ENCODE results near the gene ALX4.

The ALX4 gene

DNA sequence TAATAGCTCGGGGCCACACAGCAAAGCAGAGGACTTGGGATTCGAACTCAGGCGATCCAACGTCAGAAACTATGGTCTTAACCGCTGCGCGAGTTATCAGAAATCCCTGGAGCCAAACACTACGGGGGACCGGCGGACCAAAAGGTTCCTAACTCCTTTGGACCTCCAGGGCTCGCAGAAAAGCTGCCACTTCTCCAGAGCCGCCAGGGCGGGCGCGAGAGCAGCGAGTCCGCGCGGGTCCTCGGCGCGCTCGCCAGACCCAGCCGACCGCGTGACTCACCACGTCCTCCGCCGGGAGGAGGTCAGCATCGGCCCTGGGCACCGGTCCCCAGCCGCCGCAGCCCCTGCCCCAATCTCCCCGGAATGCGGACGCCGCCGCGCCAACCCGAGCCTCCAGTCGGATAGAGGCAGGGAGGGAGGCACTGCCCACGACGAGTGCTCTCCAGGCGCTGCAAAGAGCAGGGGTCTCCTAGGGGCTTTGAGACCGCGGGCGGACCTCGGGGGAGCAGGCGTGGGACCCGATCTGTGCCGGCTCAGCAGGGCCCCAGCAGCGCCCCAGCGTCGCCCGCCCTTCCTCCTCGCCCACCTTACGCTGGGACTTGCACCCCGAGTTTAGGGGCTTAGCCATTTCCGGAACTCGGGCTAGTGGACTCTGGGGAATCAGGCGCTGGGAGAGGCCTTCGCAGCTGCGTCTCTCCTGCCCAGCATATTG is 6.2 kb upstream of the ALX4 start:
- no peak for DNase-seq (ENCODE audit: low spot score)

DNA sequence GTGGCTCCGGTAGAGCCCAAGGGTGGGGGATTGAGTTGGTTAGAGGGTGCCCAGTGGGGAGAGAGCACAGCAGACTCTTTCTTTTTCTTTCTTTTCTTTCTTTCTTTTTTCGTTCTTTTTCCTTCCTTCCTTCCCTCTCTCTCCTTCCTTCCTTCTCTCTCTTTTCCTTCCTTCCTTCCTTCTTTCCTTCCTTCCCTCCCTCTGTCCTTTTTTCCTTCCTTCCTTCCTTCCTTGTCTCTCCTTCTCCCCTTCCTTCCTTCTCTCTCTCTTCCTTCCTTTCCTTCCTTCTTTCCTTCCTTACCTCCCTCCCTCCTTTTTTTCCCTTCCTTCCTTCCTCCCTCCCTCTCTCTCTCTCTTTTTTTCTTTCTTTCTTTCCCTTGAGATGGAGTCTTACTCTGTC is 4.8 kb upstream of the ALX4 start:
- no peak for DNase-seq (ENCODE audit: low spot score)

DNA sequence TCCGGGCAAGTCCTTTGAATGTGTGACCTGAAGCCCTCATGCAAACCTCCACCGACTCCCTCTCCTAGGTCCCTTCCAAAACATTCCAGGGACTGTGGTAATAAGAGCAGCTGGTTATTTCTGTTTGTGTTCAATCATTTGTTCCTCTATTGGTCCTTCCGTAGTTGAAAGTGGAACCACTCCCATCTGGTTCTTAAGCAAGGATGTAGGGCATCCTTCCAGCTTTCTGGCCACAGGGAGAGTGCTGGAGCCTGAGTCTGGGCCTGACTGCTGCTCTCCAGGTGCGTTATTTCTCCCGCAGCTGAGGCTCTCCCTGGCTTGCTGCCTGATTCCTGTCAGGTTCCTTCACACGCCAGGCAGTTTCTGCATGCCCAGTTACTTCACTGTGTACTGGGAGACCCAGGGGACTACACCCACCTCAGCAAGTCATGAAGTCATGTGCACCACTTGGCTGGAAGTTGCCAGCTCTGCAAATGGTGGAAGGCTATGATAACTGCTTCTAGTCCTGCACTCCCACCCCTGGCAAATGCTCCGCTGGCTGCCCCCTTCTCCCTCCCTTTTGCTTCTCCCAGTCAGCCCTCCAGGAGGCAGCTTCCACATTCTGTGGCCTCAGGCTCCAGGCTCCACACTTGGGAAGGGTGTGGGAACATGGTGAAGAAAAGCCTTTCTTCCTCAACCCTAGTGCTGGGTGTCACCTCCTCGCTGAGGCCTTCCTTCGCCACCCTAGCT is 4.0 kb upstream of the ALX4 start:
- no peak for DNase-seq (ENCODE audit: low spot score)

DNA sequence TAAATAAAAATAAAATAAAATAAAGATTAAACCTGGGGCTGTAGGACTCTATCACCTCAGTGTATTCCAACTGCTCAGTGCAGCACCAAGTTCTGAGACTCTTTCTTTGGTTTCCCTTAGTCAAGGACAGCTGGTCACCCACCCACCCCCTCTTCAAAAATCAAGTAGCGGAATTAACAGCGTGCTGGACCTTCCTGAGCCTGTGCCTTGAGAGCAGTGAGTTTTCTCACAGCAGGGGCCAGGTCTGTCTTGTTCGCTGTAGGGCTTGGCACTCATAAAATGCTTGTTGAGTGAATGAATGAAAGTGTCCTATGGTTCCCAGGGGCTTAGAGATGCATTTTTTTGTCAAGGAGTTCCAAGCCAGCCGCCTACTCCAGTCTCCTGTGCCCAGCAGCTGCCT is 2.9 kb upstream of the ALX4 start:
- no peak for DNase-seq (ENCODE audit: low spot score)

DNA sequence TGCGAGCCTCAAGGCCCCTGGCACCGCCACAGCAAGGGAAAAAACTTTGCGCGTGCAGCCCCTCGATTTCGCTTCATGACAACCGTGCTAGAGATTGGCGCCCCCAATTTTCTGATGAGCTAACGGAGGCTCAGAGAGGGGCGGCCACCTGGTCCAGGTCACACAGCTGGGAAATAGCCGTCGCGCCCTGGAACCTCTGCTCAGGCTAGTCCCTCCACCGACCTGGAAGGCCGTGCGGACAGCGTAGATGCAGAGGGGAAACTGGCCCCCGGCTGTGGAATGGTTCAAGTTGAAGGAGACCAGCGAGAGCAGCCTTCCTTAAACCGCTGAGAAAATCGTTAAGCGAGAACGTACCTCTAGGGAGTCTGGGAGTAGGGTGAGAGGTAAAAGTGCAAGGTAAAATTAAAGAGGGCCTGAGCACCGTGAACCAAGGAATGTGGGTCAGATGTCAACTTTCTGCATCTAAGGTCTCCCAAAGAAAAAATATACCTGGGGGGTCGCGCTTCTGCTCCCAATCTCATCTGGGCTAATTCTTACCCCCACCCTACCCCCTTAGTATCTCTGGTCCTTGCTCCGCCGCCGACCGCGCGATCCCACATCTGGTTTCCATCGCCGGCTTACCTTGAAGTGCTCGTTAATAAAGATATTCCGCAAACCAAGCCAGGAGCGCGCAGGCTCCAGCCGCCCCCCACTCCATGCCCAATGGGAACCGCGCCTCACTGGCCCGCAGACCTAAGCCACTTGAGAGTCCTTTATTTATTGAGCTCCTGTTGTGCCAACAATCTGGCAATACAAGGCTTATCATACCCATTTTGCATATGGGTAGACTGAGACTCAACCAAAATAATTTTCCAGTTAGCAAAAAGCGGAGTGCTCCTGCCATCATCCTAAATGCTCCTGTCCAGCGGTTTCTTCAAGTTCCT is 1.7 kb upstream of the ALX4 start:
- no peak for DNase-seq (ENCODE audit: low spot score)

DNA sequence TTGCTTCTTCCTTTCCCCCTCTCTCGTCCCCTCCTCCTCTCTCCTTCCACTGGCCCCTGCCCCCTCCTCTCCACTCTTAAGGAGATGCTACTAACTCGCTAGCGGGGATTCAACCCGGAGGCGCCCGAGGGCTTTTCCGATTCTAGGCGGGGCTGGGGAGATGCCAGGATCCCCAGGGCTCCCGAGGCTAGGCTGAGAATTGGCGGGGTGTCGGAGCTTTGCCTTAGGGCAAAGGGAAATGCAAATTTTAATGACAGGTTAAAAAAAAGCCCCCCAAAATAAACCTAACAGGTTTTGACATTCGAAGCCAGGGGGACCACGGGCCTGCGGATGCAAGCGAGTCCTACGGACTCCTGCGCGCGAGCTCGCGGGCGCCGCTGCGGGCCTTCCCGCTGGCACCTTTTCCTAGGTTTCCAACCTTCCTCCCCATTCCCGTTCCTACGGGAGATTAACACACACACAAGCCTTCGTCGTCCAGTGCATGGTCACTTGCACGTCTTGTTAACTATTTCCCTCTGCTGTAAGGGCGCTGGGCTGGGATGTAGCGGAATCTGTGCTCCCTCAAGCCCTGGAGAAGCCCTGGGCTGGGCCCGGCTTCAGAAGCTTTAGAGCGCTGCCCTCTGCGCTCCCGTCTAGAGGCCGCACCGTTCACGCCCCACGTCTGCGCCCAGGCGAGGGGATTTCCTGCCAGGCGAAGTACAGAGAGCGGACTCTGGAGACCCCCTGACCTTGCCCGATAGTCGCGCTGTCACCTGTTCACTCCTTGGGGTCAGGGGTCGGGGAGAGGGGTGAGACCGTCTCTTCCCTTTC is 729 bp upstream of the ALX4 start:
- no peak for DNase-seq (ENCODE audit: low spot score)

DNA sequence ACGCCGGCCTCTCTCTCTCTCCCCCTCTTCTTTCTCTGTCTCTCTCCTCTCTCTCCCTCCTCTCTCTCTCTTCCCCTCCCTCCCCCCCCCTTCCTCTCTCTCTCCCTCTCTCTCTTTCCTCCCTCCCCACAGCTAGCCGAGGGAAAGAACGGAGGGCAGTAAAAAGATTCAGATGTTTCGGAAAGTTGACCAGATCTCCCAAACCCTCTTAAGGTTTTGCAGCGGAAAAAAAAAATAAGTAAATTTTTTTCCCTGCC is 195 bp upstream of the ALX4 start:
- DNase-seq (ENCODE audit: low spot score): no peak

DNA sequence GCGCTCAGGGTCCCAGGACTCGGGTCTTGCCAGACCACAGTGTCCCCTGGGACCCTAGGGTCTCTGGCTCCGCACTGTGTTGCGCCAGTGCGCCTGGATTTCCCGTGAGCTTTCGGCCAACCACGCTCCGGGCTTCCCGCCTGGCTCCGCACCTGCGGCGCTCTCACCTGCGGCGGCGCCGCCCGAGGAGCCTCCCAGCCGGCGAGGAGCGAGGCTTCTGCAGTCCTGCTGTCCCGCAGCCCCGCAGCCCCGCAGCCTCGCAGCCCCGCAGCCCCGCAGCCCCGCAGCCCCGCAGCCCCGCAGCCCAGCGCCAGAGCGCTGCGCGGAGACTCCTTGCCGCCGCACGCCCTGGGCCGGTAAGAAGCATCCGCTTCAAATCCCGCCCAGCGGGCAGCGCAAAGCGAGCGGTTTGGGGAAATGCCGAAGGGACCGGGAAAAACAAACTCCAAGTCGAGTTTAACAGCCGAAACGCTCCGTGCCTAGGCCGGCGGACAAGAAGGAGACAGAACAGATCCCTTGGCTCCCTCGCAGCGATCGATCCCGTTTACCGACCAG is 939 bp downstream of the ALX4 start:
- no peak for DNase-seq (ENCODE audit: low spot score)

DNA sequence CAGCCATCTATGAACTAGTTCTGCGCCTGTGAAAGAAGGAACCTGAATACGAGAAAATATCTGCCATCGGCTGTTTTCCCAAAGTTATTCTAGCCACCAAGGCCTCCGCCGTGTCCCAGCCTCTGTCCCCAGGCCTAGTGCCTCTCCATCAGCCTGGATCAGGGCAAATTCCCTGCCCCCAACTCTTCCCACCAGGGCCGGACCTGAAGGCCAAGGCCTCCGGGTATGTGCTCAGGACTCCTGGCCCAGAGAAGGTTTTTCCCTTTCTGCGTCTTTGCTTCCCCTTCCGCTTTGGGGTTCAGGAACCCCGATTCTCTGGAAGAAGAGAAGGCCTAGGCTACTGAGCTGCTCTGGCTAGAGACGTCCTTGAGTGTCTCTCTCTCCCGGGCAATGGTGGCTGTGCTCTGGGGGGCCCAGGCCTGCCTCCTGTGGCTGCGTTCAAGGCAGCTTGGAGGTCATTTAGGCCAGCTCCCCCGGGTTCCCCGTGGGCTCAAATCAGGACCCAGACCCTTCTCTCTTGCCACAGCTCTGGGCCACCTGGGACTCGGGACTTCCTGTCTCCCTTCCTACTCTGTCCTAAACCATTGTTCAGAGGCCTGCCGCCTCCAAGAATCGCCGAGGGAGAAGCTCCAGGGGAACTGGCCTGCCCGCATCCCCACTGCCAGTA is 1.6 kb downstream of the ALX4 start:
- no peak for DNase-seq (ENCODE audit: low spot score)

DNA sequence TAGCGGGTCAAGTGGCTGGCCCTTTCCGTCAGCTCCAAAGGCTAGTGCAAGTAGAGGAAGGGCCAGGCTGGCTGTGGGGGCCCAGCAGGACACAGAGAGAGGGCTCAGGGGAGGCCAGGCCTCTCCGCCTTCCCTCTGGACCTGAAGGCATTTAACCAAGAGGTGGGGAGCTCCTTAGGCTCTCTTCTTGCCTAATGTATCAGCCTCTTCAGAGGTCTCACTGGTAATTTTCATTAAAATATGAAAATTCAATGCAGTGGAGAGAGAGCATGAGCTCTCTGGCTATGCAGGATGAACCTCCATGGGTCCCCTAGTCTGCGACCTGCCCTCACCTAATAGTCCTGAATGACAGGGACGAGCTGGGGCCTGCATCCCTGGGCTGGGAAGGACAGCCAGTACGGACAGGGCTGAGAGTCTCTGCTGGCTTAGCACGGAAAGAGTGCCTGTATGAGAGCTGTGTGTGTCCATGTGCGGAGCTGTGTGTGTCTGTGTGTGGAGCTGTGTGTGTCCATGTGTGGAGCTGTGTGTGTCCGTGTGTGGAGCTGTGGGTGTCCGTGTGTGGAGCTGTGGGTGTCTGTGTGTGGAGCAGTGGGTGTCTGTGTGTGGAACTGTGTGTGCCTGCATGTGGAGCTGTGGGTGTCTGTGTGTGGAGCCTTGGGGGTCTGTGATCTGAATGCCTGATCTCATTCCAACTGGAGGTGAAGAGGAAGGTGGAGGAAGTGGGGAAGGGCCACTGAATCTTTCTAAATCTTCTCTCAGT is 2.4 kb downstream of the ALX4 start:
- DNase-seq (ENCODE audit: low spot score): no peak

DNA sequence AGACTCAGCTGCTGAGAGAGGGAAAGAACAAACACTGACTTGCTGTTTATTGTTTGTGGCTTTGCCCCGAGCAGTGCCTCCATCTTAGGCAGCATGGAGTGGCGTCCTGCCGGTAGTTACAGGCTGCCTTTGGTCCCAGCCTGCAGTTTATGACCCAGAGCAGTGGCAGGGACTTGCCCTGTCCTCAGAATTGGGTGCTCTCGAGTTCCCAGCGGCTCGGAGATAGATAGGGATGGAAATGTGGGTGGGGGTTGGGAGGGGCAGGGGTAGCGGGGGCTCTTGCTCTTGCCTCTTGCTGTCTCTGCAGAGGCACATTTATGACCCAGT is 3.1 kb downstream of the ALX4 start:
- DNase-seq (ENCODE audit: low spot score): no peak

DNA sequence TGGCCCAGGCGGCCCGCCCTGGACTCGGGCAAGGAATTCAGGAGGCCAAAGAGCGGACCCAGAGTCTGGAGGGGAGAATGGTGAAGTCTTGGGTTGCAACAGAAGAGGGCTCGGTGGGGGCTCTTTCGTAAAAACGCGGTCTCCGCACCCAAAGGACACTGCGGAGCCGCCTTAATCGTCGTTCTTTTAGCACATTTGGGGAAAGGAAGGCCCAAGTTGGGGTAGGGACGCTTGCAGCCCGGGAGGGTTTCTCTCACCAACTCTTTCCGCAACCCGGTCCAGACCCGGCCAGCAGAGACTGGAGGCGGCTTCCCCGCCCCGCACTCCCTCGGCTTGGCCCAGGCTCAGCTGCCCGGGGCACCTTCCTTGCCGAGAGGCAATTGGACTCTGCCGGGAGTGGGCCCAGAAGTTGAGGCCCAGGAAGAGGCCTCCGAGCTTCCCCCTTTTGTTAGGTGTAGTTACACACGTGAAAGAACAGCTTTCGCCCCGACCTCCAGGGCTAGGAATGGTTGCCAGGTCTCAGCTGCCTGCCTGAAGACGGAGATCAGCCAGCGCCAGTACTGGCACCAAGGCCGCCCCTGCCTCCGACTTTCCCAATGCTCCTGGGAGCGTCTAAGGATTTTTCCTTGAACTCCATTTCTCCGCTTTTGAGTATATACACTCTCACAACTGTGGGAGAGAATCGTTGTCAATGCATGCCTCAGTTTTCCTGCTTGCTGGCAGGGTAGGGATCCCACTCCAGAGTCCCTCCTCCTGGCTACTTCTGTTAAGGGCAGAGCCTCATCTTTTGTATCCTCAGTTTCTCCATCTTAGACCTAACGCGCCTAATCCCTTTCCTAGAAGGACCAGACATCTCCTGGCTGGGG is 3.7 kb downstream of the ALX4 start:
- no peak for DNase-seq (ENCODE audit: low spot score)

DNA sequence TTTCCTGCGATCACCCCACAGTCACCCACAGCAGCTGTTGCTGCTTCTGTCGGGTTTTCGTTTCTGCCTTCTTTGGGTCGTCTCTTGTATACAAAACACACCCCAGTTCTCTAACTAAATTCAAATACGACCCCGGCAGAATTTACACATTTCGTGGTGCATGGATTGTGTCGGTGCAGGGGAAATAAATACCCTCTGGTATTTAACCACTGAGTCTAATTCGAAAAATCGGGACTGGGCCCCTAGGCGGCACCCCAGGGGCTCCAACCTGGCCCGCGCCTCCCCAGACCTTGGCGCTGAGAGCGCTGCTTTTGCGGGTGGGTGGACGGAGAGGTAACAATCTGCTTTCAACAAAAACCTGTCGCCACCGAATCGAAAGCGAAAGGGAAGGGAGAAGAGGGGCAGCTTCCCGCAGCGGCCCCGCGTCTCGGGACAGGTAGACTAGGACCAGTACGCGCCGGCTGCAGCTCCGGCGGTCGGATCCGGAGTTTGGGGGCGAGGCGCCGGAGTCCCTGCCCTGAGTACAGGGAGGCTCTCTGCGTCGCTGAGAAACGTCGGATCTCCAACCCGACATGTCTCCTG is 4.4 kb downstream of the ALX4 start:
- DNase-seq (ENCODE audit: low spot score): no peak

DNA sequence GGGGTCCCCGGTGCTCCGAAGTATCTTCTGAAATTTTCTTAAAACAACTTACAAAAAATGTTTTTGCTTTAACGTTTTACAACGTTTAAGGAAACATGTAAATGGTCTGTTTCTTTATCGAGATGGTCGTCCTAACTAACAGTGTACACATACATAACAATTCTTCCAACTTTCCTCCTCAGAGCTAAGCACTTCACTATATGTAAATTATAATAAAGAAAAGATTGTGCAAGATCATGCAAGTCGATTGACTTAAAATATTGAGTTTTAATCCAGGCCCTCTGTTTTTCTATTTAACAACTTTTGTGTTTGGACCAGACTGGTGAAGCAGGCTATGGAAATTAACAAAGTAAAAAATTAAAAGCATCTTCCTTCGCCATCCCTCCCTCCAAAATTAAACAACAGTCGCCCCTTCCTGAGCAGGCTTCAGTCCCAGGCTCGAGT is 4.9 kb downstream of the ALX4 start:
- no peak for DNase-seq (ENCODE audit: low spot score)

DNA sequence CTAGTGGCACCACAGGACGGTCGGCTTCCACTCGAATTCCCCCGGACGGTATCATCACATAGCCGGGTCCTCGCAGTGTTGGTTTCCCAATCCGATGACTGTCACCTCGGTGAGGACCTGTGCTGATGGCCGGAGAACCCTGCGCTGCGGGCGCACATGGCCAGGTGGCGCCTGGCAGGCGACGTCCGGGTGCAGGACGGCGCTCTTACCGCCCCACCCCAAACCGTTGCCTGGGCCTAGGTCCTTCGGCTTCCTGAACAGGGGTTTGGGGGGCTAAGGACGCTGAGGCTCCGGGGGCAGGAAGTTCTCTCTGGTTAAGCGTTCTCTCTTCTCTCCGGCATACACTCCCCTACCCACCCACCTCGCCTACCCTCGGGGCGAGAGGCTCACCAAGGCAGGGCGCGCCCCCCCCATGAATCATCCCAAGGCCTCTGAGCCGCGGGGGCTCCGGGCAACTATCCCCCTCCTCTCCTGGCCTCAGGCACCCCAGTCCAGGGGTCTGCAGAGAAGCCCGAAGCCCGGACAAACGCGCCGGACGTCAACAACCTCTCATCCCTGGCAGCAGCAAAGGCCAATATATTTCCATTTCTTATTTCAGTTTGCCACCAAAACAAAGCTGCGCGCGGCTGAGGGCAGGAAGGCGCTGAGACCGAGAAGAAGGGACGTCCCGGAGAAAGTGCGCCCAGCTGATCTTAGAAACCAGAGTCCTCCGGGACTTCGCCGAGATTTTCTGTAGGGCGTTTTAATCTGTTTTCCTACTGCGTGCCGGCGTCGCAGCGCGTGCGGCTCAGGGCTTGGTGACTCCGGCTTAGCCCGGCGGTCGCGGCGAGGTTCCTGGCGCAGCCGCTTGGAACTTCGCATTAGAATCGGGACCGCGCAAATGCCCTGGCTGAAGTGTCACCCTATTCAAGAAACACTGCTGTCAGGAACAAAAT is 5.6 kb downstream of the ALX4 start:
- no peak for DNase-seq (ENCODE audit: low spot score)

DNA sequence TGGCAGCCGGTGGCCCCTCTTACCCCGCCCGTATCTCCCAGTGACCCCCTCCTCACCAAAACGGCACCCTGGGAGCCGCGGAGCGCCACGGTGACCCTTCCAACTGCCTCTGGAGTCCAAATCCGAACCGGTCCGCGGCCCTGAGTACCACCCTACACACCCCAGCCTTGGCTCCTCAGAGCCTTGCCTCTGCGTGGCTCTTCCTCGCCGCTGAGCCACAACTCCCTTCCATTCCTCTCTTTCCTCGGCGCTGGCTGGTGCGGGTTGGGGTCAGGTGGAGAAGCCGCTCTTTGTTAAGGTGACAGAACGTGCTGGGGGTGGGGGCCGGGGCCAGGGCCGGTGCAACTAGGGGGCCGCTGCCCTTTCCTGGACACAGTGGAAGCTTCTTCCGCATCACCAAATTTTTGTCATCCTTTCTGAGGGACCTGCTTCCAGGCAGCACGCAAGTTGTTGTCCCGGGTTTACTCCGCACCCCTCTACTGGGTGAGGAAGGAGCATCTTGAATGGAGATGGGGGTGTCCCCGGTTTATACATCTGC is 6.5 kb downstream of the ALX4 start:
- no peak for DNase-seq (ENCODE audit: low spot score)

DNA sequence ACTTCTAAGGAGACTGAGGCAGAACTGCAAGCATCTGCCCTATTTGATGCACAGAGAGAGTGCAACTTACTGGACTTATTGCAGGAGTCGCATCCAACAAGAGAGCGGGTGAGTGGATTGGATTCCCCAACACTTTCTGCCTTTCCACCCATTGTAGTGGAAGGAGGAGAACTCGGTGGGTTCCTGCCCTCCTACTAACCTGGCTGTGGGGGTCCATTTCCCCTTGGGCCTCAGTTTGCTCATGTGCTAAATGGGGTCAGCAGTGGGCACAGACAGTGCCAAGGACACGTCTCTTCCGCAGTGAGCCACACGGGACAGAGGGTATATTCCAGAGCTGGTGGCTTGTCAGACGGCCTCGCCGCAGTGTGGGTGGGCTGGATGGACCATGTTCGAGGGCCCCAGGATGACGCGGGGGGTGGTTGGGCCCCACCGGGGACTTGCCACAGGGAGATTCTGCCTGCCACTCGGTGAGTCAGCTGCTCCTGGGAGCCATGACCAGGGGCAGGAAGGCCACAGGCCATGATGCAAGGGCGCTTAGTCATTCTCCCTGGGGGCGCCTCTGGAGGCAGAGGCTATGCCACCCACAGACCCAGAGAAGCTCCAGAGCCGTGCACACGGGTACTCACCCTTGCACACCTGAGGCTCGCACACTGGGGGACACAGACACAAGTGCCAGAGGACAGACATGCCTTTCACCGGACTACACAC is 8.2 kb downstream of the ALX4 start:
- DNase-seq (ENCODE audit: low spot score): no peak
